ENCODE results near the gene MYMK. TPM values are rescaled to one million over a fixed set of nuclear protein-coding genes. Genes with fewer than 3 reads are reported as not detected.

The MYMK gene
- total RNA-seq, 3 donors from 2014 or later (not counting 1 experiment from before 2014, with no cell fraction given): not detected

- H3K27me3 Mint-ChIP-seq (ENCODE audit: low read depth in 2 of 2): peaks cover 0 to 16% of the 10 kb centered on the region in 2 donors
- H3K4me3 Mint-ChIP-seq: peak overlapping the region; percentile 21
- Histone ChIP-seq H3K36me3 (ENCODE audit: control insufficient read depth, insufficient read depth, low read length) (no peaks in the 10 kb centered on the region), H3K27ac (ENCODE audit: low read length) (no peak overlapping the region), H3K9me3 (ENCODE audit: control insufficient read depth, insufficient read depth, low read length) (no peaks in the 10 kb centered on the region), H3K27me3 (ENCODE audit: control insufficient read depth, insufficient read depth, low read length) (peaks cover 25% of the 10 kb centered on the region), H3K4me1 (ENCODE audit: control insufficient read depth, insufficient read depth, low read length) (peaks cover 35% of the 10 kb centered on the region), H3K4me3 (ENCODE audit: low read length) (no peak overlapping the region)
- H3K4me1 Mint-ChIP-seq: peaks cover 16 to 20% of the 10 kb centered on the region in 2 donors
- peak overlapping the region in 1 of 2 donors; percentile 82 for H3K27ac Mint-ChIP-seq
- no peak for DNase-seq
- no peaks in the 10 kb centered on the region for H3K36me3 Mint-ChIP-seq
- no peaks in the 10 kb centered on the region for H3K9me3 Mint-ChIP-seq
- ATAC-seq: no peak
- TF ChIP-seq CTCF (IDR thresholded peaks at IDR 0.05): no peak
- 94% methylated on average over 9 of the region's 9 CpGs for WGBS (ENCODE audit: insufficient coverage)
- intact Hi-C loops (cut with micrococcal nuclease): no loop called here
These were observed 32.8 kb upstream of the MYMK start for GRCh38 chr9:133557581-133557980.

- 72% methylated on average over 5 of the region's 5 CpGs for WGBS (ENCODE audit: insufficient coverage)
- ATAC-seq: no peak
These were observed 31.6 kb upstream of the MYMK start for GRCh38 chr9:133556354-133556753.

GRCh38 chr9:133554729-133555128, 30.0 kb upstream of the MYMK start:
- 86% methylated on average over 8 of the region's 8 CpGs for WGBS (ENCODE audit: insufficient coverage)
- peaks cover 16 to 18% of the 10 kb centered on the region in 2 donors for H3K4me1 Mint-ChIP-seq
- Histone ChIP-seq H3K27me3 (ENCODE audit: control insufficient read depth, insufficient read depth, low read length) (peaks cover 18% of the 10 kb centered on the region), H3K27ac (ENCODE audit: low read length) (no peak overlapping the region), H3K4me1 (ENCODE audit: control insufficient read depth, insufficient read depth, low read length) (peaks cover 32% of the 10 kb centered on the region), H3K36me3 (ENCODE audit: control insufficient read depth, insufficient read depth, low read length) (no peaks in the 10 kb centered on the region), H3K9me3 (ENCODE audit: control insufficient read depth, insufficient read depth, low read length) (no peaks in the 10 kb centered on the region), H3K4me3 (ENCODE audit: low read length) (no peak overlapping the region)
- no peak overlapping the region for H3K4me3 Mint-ChIP-seq
- no peak for TF ChIP-seq CTCF (IDR thresholded peaks at IDR 0.05)
- H3K9me3 Mint-ChIP-seq: no peaks in the 10 kb centered on the region
- H3K27ac Mint-ChIP-seq: no peak overlapping the region
- no peaks in the 10 kb centered on the region for H3K36me3 Mint-ChIP-seq
- DNase-seq (no peak), ATAC-seq (no peak)
- intact Hi-C loops (cut with micrococcal nuclease): no loop called here
- peaks cover 8 to 15% of the 10 kb centered on the region in 2 donors for H3K27me3 Mint-ChIP-seq (ENCODE audit: low read depth in 2 of 2)

More at GRCh38 chr9:133556354-133556753, 31.6 kb upstream of the MYMK start:
- Histone ChIP-seq H3K36me3 (ENCODE audit: control insufficient read depth, insufficient read depth, low read length) (no peaks in the 10 kb centered on the region), H3K27me3 (ENCODE audit: control insufficient read depth, insufficient read depth, low read length) (peaks cover 23% of the 10 kb centered on the region), H3K4me3 (ENCODE audit: low read length) (no peak overlapping the region), H3K27ac (ENCODE audit: low read length) (no peak overlapping the region), H3K4me1 (ENCODE audit: control insufficient read depth, insufficient read depth, low read length) (peaks cover 35% of the 10 kb centered on the region), H3K9me3 (ENCODE audit: control insufficient read depth, insufficient read depth, low read length) (no peaks in the 10 kb centered on the region)
- Mint-ChIP-seq H3K9me3 (no peaks in the 10 kb centered on the region), H3K27me3 (ENCODE audit: low read depth in 2 of 2) (peaks cover 0 to 19% of the 10 kb centered on the region in 2 donors), H3K4me1 (peaks cover 16 to 20% of the 10 kb centered on the region in 2 donors), H3K4me3 (no peak overlapping the region), H3K36me3 (no peaks in the 10 kb centered on the region), H3K27ac (no peak overlapping the region)
- intact Hi-C loops (cut with micrococcal nuclease): no loop called here
- no peak for DNase-seq
- TF ChIP-seq CTCF (IDR thresholded peaks at IDR 0.05): no peak
